AG10803 (cell line): ENCODE measurements around the gene ESR1.
"Not testable (repeated sequence)": the region's sequence is repeated elsewhere in the genome, so short reads cannot be mapped to it uniquely, and the experiment has no call there.

Source experiments
- DNase-seq: peaks from one replicate; pipeline ENCODE4 v3.0.0; 2010; ENCODE audit warnings: low read depth
- H3K4me3 ChIP-seq: 2 replicates; pipeline ENCODE4 v1.5.1; 2011; ENCODE audit warnings: mild to moderate bottlenecking, low read length, control low read depth
- CTCF ChIP-seq: conservative IDR thresholded peaks from 2 replicates; pipeline ENCODE4 v1.5.1; 2011; ENCODE audit warnings: mild to moderate bottlenecking, low read length, control low read depth, inconsistent platforms

ESR1 gene

GRCh38 chr6:152023613-152024012, 216.1 kb downstream of the ESR1 start:
- no peak for TF ChIP-seq CTCF
- DNase-seq = no peak
- H3K4me3 ChIP-seq = no peak overlapping the region

GRCh38 chr6:152026291-152026690, 218.8 kb downstream of the ESR1 start:
- DNase-seq = no peak
- TF ChIP-seq CTCF = no peak
- no peak overlapping the region; the same call in 1 of the 2 replicates for H3K4me3 ChIP-seq

- H3K4me3 ChIP-seq, DNase-seq: not testable (repeated sequence)
These were observed 219.3 kb downstream of the ESR1 start for GRCh38 chr6:152026744-152027143.

GRCh38 chr6:152033765-152034164, 226.3 kb downstream of the ESR1 start:
- H3K4me3 ChIP-seq, DNase-seq: not testable (repeated sequence)

GRCh38 chr6:152034631-152035030, 227.1 kb downstream of the ESR1 start:
- H3K4me3 ChIP-seq = no peak overlapping the region
- no peak for DNase-seq
- TF ChIP-seq CTCF = no peak

GRCh38 chr6:152046118-152046517, 238.6 kb downstream of the ESR1 start:
- TF ChIP-seq CTCF = no peak
- no peak for DNase-seq
- H3K4me3 ChIP-seq = no peak overlapping the region

GRCh38 chr6:152048921-152049320, 241.4 kb downstream of the ESR1 start:
- DNase-seq = no peak
- TF ChIP-seq CTCF = no peak

GRCh38 chr6:152049502-152049901, 242.0 kb downstream of the ESR1 start:
- DNase-seq = no peak
- H3K4me3 ChIP-seq = no peak overlapping the region
- TF ChIP-seq CTCF = no peak

More at GRCh38 chr6:152048921-152049320, 241.4 kb downstream of the ESR1 start:
- H3K4me3 ChIP-seq = no peak overlapping the region
